HG02840 (cell line): Measurements from ENCODE around the gene CYREN.

Experiments
- ATAC-seq: cut with Tn5 transposase; IDR thresholded peaks from one replicate; pipeline ENCODE4 v1.9.1; 2021; ENCODE audit warnings: mild to moderate bottlenecking, moderate library complexity, moderate number of reproducible peaks; ENCODE audit not compliant: unreplicated experiment, low FRiP score

Gene CYREN

DNA sequence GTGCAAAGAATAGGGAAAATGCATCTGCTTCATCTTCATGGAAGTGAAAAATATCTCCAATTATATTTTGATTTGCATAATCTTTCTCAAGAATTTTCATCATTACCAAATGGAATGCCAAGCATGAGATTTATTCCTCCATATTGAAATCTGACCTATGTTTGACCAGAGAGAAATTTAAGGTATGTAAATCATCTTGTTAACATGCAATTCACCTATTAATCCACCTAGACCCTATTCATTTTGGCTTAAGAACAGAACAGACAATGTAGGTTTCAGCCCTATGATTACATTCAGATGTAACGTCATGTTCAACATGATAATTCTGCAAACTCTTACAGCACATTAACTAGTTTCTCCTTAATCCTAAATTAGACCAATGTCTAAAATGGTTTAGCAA is 53.4 kb downstream of the CYREN start:
- no peak for ATAC-seq
